SK-N-SH treated with all-trans-retinoic acid at 6 μM for 48 hours (cell line): ENCODE measurements around the gene FHIT.

Source experiments
- ZFP3 ChIP-seq: fragments of 250-450 bp; sonication (Bioruptor Pico); IDR thresholded peaks from 2 replicates; pipeline ENCODE4 v1.5.0; 2020; ENCODE audit warnings: mild to moderate bottlenecking, moderate library complexity
- TF ChIP-seq, protein P1 (sequence below): fragments of 250-450 bp; sonication (Bioruptor Pico); IDR thresholded peaks from 2 replicates; pipeline ENCODE4 v1.8.0; 2020; ENCODE audit warnings: mild to moderate bottlenecking, moderate library complexity, borderline replicate concordance

DNA sequence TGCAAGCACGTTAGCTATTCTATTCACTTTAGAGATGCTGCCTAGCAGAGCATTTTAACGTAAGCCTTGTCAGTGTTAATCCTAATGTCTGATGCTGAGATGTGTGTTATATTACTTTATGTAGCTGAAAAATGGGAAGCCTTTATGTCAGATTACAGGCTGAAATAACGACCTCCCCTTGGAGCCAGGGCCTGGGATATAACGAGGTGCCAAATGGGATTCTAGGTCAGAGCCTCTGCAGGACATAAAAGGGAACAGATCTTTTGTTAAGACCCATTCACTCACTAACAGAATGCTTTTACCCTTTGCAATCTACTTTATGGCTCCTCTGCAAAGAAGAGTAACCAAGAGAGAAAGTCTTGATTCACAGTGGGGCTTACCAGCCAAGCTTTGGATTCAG is 1385.9 kb downstream of the FHIT start:
- TF ChIP-seq, protein P1, sequence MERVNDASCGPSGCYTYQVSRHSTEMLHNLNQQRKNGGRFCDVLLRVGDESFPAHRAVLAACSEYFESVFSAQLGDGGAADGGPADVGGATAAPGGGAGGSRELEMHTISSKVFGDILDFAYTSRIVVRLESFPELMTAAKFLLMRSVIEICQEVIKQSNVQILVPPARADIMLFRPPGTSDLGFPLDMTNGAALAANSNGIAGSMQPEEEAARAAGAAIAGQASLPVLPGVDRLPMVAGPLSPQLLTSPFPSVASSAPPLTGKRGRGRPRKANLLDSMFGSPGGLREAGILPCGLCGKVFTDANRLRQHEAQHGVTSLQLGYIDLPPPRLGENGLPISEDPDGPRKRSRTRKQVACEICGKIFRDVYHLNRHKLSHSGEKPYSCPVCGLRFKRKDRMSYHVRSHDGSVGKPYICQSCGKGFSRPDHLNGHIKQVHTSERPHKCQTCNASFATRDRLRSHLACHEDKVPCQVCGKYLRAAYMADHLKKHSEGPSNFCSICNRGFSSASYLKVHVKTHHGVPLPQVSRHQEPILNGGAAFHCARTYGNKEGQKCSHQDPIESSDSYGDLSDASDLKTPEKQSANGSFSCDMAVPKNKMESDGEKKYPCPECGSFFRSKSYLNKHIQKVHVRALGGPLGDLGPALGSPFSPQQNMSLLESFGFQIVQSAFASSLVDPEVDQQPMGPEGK (CRISPR knock-in tag), result no peak
- TF ChIP-seq ZFP3 (CRISPR knock-in tag), result no peak
